Astrocyte of the hippocampus (primary cell): ENCODE results near the gene DOCK11.
"Not testable (repeated sequence)": the region's sequence is repeated elsewhere in the genome, so short reads cannot be mapped to it uniquely, and the experiment has no call there.

Experiments used
- DNase-seq: peaks from one replicate; pipeline ENCODE4 v3.0.0; 2011; ENCODE audit warnings: low read depth, low spot score

DOCK11 gene

GRCh38 chrX:118495061-118495921 is at the start of gene DOCK11:
DOCK11 (plus strand) TSS chrX:118495815; CDS start chrX:118495972, 157 bp downstream.
- peak; percentile 88 for DNase-seq

DNA sequence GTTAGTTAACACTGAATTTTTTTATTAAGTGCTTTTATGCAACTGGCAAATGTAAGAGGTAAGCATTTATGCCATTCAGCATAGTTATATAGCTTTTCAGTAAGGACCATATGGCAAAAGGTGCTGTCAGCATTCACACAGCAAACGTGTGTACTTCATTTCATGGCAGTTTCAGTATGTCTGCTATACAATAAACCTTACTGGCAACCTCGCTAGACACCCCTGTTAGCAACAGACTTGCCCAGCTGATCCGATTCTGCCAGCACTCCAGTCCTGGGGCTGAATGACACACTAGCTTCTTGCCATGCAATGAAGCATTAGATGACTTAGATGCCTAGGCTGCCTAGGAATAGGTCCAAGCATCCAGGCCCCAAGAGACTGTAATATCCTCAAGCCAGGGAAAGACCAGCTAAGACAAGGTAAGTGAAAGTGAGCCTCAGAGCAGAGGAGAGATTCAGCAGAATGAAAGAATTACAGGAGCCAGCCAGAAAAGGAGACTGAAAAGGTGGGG is 47.3 kb upstream of the DOCK11 start:
- DNase-seq: peak; percentile 10

DNA sequence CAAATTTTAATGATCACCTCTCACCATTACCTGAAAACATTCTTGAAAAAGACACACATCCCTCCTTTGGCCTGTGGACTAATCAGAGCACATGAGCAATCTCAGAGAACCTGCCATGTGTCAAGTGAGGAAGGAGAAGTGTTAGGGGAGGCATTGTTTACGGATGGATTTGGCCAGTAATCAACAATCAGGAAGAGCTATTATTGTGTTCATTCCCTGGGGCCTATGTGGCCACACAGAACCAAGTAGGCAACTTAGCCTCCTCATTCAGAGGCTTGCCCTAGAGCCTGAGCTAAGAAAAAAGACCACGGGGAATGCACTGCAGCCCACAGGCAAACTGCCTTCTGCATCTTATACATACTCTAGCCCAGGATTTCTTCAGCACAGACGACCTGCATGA is 40.6 kb upstream of the DOCK11 start:
- DNase-seq: no peak

DNA sequence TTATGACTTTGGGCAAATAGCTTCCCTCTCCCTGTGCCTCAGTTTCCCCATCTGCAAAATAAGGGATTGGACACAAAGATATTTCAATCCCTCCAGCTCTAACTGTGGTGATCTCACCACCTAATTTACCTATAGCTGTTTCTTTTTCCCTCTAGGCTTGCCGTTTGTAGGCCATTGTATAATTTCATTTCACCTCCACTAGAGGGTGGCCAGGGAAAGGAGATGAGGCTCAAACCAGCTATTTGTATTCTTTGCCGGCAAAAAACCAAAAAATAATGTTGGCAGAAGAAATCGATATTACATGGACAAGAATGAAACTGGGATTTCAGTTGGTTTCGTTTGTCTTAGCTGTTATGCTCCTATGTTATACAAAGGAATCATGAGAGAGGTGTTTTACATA is 36.1 kb upstream of the DOCK11 start:
- DNase-seq: peak; percentile 53

GRCh38 chrX:118464501-118464900 is 31.1 kb upstream of the DOCK11 start:
- no peak for DNase-seq

- no peak for DNase-seq
Observed at GRCh38 chrX:118468122-118468521, 27.5 kb upstream of the DOCK11 start.

- DNase-seq: not testable (repeated sequence)
Observed at GRCh38 chrX:118470721-118471347, 24.8 kb upstream of the DOCK11 start.

- DNase-seq: no peak
Observed at GRCh38 chrX:118474586-118474985, 21.0 kb upstream of the DOCK11 start.

GRCh38 chrX:118475903-118476302 is 19.7 kb upstream of the DOCK11 start:
- no peak for DNase-seq

- DNase-seq: no peak
Observed at GRCh38 chrX:118480172-118480571, 15.4 kb upstream of the DOCK11 start.

DNA sequence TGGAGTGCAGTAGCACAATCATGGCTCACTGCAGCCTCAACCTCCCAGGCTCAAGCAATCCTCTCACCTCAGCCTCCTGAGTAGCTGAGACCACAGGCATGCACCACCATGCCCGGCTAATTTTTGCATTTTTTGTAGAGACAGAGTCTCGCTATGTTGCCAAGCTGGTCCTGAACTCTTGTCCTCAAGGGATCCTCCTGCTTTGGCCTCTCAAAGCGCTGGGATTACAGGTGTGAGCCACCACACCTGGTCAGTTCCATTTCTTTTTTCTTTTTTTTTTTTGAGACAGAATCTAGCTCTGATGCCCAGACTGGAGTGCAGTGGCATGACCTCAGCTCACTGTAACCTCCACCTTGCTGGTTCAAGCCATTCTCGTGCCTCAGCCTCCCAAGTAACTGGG is 13.2 kb upstream of the DOCK11 start:
- DNase-seq: not testable (repeated sequence)

DNA sequence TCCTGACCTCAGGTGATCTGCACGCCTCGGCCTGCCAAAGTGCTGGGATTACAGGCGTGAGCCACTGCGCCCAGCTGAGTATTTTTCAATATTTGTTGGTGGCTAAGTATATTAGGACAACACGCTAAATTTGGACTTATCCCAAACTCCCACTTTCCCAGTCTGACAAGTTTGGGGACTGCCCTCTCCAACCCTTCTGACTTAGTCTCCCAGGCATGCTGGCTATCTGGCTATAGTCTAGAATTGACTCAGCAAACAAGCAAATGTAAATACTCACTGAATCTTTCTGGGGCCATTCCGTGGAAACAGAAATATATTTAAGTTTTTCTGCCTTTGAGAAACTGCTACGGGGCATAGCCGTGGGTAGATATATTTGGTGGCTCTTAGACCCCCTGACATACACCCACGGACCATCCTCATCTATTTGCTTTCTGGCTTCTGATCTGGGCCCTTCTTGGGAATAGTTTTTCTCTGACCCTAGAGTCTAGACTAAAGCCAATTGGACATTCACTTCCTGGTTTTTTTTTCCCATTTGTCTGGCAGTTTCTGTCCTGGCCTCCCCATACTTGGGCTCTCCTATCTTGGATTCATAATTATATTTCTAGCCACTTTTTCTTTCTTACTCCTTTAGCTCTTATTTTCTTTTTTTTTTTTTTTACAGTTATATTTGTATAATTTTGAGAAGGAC is 11.3 kb upstream of the DOCK11 start:
- DNase-seq: no peak

GRCh38 chrX:118486693-118487092 is 8.9 kb upstream of the DOCK11 start:
- DNase-seq: not testable (repeated sequence)

DNA sequence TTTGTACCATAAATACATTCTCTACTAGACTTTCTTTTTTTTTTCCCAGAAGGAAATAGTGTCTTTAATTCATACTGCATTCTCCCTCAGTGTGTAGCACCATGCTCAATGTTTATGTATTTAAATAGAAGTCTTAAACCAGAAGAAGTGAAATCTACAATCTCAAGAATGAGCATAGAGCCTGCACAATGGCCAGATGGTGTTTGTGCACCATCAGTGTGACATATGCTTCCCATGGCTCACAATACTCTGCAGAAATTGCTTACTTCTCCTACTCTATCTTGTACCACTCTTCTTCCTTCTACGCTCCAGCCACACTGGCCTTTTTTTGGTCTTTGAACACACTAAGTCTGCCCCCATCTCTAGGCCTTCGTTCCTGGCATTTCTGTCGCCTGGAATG is 2.6 kb upstream of the DOCK11 start:
- DNase-seq: no peak

- no peak for DNase-seq
Observed at GRCh38 chrX:118493653-118494297, 1.8 kb upstream of the DOCK11 start.

- DNase-seq: peak; percentile 31
Observed at GRCh38 chrX:118495958-118496762, 545 bp downstream of the DOCK11 start.

DNA sequence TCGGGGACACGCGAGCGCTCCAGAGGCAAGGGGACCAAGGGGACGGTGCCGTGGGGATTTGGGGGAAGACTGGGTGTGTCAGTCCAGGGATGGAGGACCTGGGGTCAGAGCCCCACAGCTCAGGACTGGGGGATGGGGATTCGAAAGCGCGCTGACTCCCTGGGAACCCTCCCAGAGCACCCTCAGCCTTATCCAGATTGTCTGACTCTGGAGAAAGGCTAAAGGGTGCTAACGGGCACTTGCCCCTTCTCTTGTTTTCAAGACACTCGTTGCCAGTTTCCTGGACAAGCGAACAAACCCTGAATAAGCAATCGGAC is 1.1 kb downstream of the DOCK11 start:
- DNase-seq: peak; percentile 11

- DNase-seq: no peak
Observed at GRCh38 chrX:118497180-118497818, 1.7 kb downstream of the DOCK11 start.

- DNase-seq: no peak
Observed at GRCh38 chrX:118498351-118498750, 2.7 kb downstream of the DOCK11 start.

GRCh38 chrX:118498755-118499154 is 3.1 kb downstream of the DOCK11 start:
- DNase-seq: no peak

- DNase-seq: peak; percentile 25
Observed at GRCh38 chrX:118499295-118499694, 3.7 kb downstream of the DOCK11 start.
